Activated T-helper 2 cell treated with anti-CD3 and anti-CD28 coated beads, Interferon-gamma antibody, Interleukin-2, Interleukin-4, amounts not matched to agents 10 μg/mL and 5 μg/mL and 100 μg/mL, durations not matched to agents 14 hours and 24 hours and 36 hours (primary cell): Measurements from ENCODE around the gene OMA1. TPM values are rescaled to one million over a fixed set of nuclear protein-coding genes. Genes with fewer than 3 reads are reported as not detected.
"Not testable (repeated sequence)": the region's sequence is repeated elsewhere in the genome, so short reads cannot be mapped to it uniquely, and the experiment has no call there.

Experiments
- DNase-seq: peaks from one replicate; pipeline ENCODE4 v3.0.0; 2021; ENCODE audit warnings: low spot score
- H3K27ac Mint-ChIP-seq: one replicate; pipeline ENCODE4 v1.8.0; 2021; ENCODE audit warnings: mixed read lengths
- H3K27me3 Mint-ChIP-seq: one replicate; pipeline ENCODE4 v1.8.0; 2021; ENCODE audit warnings: low read depth, mixed read lengths
- H3K36me3 Mint-ChIP-seq: one replicate; pipeline ENCODE4 v1.8.0; 2021; ENCODE audit warnings: low read depth, mixed read lengths
- H3K4me1 Mint-ChIP-seq: one replicate; pipeline ENCODE4 v1.8.0; 2021; ENCODE audit warnings: low read depth, mixed read lengths
- H3K4me3 Mint-ChIP-seq: one replicate; pipeline ENCODE4 v1.8.0; 2021; ENCODE audit warnings: low read depth, mild to moderate bottlenecking, moderate library complexity, mixed read lengths
- H3K9me3 Mint-ChIP-seq: one replicate; pipeline ENCODE4 v1.8.0; 2021; ENCODE audit warnings: mixed read lengths
- intact Hi-C: fragments of 100-400 bp; cut with micrococcal nuclease; formaldehyde crosslinking; loops from one replicate; pipeline ENCODE4 v1.15.1; 2023
- total RNA-seq: library from RNA; stranded (reverse); gene quantifications from 2 replicates; pipeline ENCODE4 v1.2.3, GENCODE V29; 2022

The OMA1 gene
- total RNA-seq, 1 donor from 2014 or later = 10.2 TPM

DNA sequence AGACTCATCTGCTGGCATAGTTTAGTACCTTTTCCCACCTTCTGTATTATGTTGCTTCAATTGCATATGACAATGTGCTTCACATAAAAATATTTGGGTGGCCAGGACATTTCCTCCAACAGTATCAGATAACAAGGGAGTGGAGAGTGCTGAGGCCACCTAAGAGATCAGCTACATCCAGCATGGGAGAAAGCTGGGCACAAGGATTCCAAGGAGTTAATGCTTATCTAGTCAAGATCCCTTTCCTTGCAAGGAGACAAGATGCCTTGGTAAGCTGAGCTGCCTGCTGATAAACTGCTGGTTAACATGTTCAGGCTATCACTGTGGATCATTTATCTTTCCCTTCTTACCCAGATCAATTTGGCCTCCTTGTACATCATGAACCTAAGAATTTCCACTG lies 25.1 kb upstream of the OMA1 start:
- intact Hi-C loops = loop anchor here (10.0 kb wide), 1 partner anchor 1147 kb away; the partner anchor contains the start of gene DAB1
- H3K27ac Mint-ChIP-seq = no peak overlapping the region
- H3K27me3 Mint-ChIP-seq = peaks cover 73% of the 10 kb centered on the region
- no peaks in the 10 kb centered on the region for H3K9me3 Mint-ChIP-seq
- no peak for DNase-seq
- peaks cover 4% of the 10 kb centered on the region for H3K36me3 Mint-ChIP-seq
- no peak overlapping the region for H3K4me3 Mint-ChIP-seq
- peaks cover 21% of the 10 kb centered on the region for H3K4me1 Mint-ChIP-seq

- H3K4me3 Mint-ChIP-seq = no peak overlapping the region
- no peak for DNase-seq
- H3K27me3 Mint-ChIP-seq = peaks cover 71% of the 10 kb centered on the region
- intact Hi-C loops = loop anchor here (10.0 kb wide), 1 partner anchor 1146 kb away; the partner anchor contains the start of gene DAB1
- peaks cover 4% of the 10 kb centered on the region for H3K36me3 Mint-ChIP-seq
- H3K9me3 Mint-ChIP-seq = no peaks in the 10 kb centered on the region
- H3K4me1 Mint-ChIP-seq = peaks cover 21% of the 10 kb centered on the region
- H3K27ac Mint-ChIP-seq = no peak overlapping the region
These were observed 24.3 kb upstream of the OMA1 start for GRCh38 chr1:58570817-58571216.

DNA sequence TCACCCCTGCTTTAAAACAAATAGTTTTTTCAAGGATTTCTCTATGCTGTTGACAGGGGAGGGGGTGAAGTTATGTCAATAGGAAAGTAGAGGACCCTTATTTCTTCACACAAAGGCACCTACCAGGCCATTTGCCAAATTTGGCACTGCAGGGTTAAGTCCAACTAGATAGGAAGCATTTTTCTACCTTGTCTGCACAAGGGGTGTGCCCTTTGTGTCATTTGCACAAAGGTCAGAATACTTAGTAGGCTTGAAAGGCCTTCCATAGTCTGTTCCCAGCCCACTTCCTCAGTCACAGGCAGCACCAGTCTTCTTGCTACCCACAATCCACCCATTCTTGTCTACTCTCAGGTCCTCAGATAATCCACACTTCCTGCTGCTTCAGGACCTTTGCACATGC lies 23.6 kb upstream of the OMA1 start:
- Mint-ChIP-seq H3K27ac (no peak overlapping the region), H3K27me3 (peaks cover 68% of the 10 kb centered on the region), H3K4me3 (no peak overlapping the region), H3K4me1 (peaks cover 17% of the 10 kb centered on the region), H3K36me3 (no peaks in the 10 kb centered on the region), H3K9me3 (no peaks in the 10 kb centered on the region)
- DNase-seq = no peak
- intact Hi-C loops = loop anchor here (10.0 kb wide), 1 partner anchor 1145 kb away; the partner anchor contains the start of gene DAB1

DNA sequence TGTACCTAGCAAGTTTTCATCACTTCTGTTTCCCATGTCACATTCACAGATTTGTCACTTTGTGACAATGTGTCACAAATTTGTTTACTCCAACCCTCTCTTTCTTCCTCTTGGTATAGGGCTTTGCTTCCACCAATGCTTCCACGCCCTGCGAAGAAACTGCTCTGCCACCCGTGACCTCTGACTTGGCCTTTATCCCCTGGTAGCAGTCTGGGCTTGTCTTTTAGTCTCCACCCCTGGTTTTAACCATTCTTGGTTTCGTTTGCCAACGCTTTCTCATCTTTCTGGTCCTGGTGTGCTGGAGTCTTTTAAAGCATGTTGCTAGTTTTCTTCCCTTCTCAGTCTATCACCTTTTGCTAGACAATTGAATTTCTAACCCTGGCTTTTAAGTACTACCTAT lies 22.4 kb upstream of the OMA1 start:
- peaks cover 64% of the 10 kb centered on the region for H3K27me3 Mint-ChIP-seq

DNA sequence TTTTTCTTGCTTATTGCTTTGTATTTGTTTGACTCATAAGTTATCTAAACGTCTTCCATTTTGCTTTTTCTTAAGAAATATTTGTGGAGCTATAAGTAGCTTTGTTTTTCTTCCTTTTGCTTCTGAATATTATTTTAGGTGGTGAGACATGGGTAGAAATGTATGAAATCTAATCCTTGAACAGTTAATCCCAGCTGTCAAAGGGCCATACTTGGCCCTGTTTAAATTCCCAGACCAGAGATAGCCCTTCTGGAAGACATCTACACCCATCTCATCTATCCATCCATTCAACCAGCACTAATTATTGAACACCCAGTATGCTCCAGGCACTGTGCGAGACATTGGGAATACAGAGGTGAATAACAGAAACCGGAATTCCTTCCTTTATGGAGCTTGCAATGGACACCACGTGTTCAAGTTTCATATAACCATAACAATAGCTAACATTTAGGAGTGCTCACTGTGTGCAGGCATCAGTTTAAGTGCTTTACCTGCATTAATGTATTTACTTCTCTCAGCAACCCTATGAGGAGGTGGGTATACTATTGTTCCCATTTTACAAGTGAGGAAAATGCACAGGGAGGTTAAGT lies 21.8 kb upstream of the OMA1 start:
- intact Hi-C loops = no loop called here
- DNase-seq = no peak
- H3K9me3 Mint-ChIP-seq = no peaks in the 10 kb centered on the region
- H3K27ac Mint-ChIP-seq = no peak overlapping the region
- no peak overlapping the region for H3K4me3 Mint-ChIP-seq
- H3K27me3 Mint-ChIP-seq = peaks cover 62% of the 10 kb centered on the region
- no peaks in the 10 kb centered on the region for H3K36me3 Mint-ChIP-seq
- peaks cover 7% of the 10 kb centered on the region for H3K4me1 Mint-ChIP-seq

More for the DNA sequence above, 22.4 kb upstream of the OMA1 start:
- Mint-ChIP-seq H3K4me3 (no peak overlapping the region), H3K4me1 (peaks cover 13% of the 10 kb centered on the region), H3K27ac (no peak overlapping the region), H3K36me3 (no peaks in the 10 kb centered on the region), H3K9me3 (no peaks in the 10 kb centered on the region)
- DNase-seq = no peak
- intact Hi-C loops = no loop called here

DNA sequence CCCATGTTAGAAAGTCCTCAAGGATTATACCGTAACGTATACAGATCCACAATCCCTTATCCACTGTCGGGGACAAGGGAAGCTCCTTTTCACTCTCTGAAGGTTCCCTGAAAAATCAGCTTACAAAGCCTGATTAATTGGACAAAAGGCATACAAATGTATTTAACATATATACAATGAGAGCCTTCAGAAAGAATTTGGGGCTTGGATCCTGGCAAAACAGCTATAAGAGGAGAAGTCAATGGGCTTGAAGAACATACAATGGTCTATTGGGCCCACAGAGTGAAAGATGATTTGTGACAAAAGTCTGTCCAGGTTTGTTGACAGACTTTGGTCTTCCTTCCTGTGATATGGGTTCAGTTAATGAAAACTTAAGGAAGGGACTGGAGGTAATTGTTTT lies 19.8 kb upstream of the OMA1 start:
- no peak for DNase-seq
- H3K4me1 Mint-ChIP-seq = no peaks in the 10 kb centered on the region
- H3K36me3 Mint-ChIP-seq = no peaks in the 10 kb centered on the region
- intact Hi-C loops = no loop called here
- H3K27me3 Mint-ChIP-seq = peaks cover 59% of the 10 kb centered on the region
- no peak overlapping the region for H3K4me3 Mint-ChIP-seq
- H3K9me3 Mint-ChIP-seq = no peaks in the 10 kb centered on the region
- no peak overlapping the region for H3K27ac Mint-ChIP-seq

DNA sequence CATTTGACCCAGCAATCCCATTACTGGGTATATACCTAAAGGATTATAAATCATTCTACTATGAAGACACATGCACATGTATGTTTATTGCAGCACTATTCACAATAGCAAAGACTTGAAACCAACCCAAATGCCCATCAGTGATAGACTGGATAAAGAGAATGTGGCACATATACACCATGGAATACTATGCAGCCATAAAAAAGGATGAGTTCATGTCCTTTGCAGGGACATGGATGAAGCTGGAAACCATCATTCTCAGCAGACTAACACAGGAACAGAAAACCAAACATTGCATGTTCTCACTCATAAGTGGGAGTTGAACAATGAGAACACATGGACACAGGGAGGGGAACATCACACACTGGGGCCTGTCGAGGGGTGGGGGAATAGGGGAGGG lies 17.2 kb upstream of the OMA1 start:
- H3K4me1 Mint-ChIP-seq, intact Hi-C loops, H3K9me3 Mint-ChIP-seq, DNase-seq, H3K27ac Mint-ChIP-seq, H3K4me3 Mint-ChIP-seq, H3K36me3 Mint-ChIP-seq: not testable (repeated sequence)
- peaks cover 53% of the 10 kb centered on the region for H3K27me3 Mint-ChIP-seq

DNA sequence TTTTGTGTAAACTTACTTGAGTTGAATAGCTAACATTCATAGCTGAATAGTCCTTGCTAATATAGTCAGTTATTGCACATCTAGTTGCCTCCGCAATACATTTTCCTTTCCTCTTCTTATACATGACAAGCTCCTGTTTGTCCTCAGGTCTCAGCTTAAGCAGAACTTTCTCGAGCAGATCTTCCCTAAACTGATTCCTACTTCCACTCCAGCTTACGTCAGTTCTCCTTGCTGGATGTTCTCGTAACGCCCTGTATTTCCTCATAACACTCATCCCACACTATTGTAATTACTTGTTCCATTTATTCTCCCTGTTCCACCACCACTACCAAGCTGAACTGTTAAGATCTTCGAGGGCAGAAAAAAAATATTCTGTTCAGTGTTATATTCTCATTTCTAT lies 15.1 kb upstream of the OMA1 start:
- H3K9me3 Mint-ChIP-seq = no peaks in the 10 kb centered on the region
- no peak overlapping the region for H3K27ac Mint-ChIP-seq
- no peaks in the 10 kb centered on the region for H3K4me1 Mint-ChIP-seq
- no peaks in the 10 kb centered on the region for H3K36me3 Mint-ChIP-seq
- peaks cover 58% of the 10 kb centered on the region for H3K27me3 Mint-ChIP-seq
- intact Hi-C loops = no loop called here
- H3K4me3 Mint-ChIP-seq = no peak overlapping the region
- DNase-seq = no peak

DNA sequence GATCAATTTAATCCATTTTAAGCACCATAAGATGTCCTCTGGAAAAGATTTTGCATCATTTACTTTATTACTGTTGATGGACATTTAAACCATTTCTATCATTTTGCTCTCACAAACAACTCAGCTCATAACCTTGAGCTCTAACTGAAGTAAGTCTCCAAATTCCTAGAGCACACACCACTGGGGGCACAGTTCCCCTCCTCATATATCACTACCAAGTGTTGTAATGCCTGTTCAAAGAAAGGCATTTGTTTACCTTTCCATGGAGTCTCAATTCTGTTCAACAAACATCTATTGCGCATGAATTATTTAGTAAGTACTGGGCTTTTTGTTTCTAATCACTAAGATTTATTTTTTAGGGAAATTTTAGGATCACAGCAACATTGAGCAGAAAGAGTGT lies 8.9 kb upstream of the OMA1 start:
- H3K4me1 Mint-ChIP-seq = no peaks in the 10 kb centered on the region
- H3K27me3 Mint-ChIP-seq = peaks cover 43% of the 10 kb centered on the region
- intact Hi-C loops = no loop called here
- H3K36me3 Mint-ChIP-seq = no peaks in the 10 kb centered on the region
- no peak overlapping the region for H3K27ac Mint-ChIP-seq
- no peak overlapping the region for H3K4me3 Mint-ChIP-seq
- no peaks in the 10 kb centered on the region for H3K9me3 Mint-ChIP-seq
- no peak for DNase-seq

DNA sequence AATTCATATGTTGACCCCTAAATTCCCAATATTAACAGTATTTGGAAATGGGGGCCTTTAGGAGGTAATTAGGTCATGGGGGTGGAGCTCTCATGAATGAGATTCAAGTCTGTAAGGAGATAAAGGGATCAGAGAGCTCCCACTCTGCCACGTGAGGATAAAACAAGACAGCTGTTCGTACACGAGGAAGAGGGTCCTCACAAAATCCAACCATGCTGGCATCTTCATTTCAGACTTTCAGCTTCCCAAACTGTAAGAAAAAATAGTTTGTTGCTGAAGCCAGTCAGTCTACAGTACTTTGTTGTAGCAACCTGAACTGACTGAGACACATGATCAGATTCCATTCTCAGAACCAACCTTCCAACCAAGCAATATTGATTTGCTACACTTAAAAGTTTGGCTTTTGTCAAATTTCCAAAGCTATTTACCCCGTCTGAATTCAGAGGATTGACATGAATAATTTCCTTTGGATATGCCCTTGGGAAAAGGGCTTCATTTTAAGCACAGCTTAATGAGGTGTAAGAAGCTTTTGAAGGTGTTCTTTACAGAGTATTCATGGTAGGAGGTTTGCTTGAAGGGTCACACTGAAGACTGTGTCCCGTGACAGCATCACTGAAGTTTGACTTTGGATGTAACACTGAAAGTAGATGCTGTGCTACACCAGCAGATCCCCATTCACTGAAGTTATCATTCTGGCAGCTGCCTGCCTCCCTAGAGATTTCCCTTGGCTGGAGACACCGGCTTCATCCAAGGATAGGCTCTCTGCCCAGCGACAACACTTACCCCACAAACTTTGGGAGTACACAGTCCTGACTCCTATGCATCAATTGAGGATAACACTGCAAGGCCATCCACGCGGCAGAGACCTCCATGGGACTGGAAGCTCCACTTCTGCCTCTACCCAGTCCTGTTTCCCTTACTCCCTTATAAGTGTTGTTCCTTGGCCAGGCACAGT lies 4.9 kb upstream of the OMA1 start:
- Mint-ChIP-seq H3K27me3 (peaks cover 36% of the 10 kb centered on the region), H3K4me3 (no peak overlapping the region), H3K36me3 (no peaks in the 10 kb centered on the region), H3K9me3 (no peaks in the 10 kb centered on the region), H3K27ac (no peak overlapping the region), H3K4me1 (peaks cover 5% of the 10 kb centered on the region)
- no peak for DNase-seq
- intact Hi-C loops = no loop called here

DNA sequence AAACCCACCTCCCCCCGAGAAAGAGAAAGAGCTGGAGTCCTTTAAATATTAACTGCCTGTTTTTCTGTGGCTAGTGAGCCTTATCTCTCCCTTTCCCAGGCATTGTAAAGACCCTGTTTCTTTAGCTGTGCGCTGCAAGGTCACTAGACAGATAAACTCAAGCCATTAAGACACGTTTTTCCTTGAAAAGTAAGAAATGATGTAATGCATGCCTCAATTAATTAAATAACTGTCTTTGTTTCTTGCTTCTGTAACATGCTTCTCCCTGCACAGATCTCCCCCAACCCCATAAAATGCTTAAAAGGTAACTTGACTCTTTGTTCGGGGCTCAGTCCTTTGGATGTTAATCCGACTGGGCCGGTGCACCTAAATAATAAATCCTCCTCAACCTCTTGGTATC lies 2.8 kb upstream of the OMA1 start:
- H3K9me3 Mint-ChIP-seq, intact Hi-C loops, H3K36me3 Mint-ChIP-seq, H3K27ac Mint-ChIP-seq, H3K4me3 Mint-ChIP-seq, DNase-seq: not testable (repeated sequence)
- Mint-ChIP-seq H3K4me1 (peaks cover 15% of the 10 kb centered on the region), H3K27me3 (peaks cover 27% of the 10 kb centered on the region)

DNA sequence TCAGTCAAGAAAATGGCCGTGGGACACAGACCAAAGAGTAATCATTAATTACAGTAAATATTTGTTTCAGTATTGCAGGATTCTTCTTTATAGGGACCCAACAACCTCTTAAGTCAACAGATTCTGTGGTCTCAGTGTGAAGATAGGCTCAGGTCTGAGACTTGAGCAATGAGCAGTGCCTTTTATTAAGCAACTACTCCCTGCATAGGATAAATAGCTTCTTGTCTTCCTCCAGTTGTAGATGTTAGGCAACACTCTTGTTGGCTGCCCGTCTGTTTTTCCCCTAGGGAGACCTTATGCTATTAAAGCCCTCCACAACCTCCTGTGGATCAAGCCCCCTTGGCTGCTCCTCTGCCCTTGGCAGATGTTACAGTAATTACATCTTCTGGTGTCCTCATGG lies 1.8 kb upstream of the OMA1 start:
- no peak overlapping the region for H3K4me3 Mint-ChIP-seq
- H3K9me3 Mint-ChIP-seq = no peaks in the 10 kb centered on the region
- H3K27me3 Mint-ChIP-seq = peaks cover 25% of the 10 kb centered on the region
- intact Hi-C loops = no loop called here
- H3K36me3 Mint-ChIP-seq = no peaks in the 10 kb centered on the region
- no peak for DNase-seq
- H3K4me1 Mint-ChIP-seq = peaks cover 16% of the 10 kb centered on the region
- no peak overlapping the region for H3K27ac Mint-ChIP-seq
